K562 (cell line): ENCODE results near the gene PSMD7. TPM values are rescaled to one million over a fixed set of nuclear protein-coding genes. Genes with fewer than 3 reads are reported as not detected.

Experiments used
- ATAC-seq: fragments of 200-7000 bp; cut with Tn5 transposase; 3 replicates; pipeline ENCODE4 v1.9.1; 2020; ENCODE audit warnings: moderate library complexity
- BruUV-seq: library from RNA; stranded (reverse); fragments of 400-500 nt; replicated peaks from 2 replicates; lab custom pipeline; 2021; lab: Mats Ljungman, UMichigan
- CTCF ChIA-PET: fragments of 300-600 bp; formaldehyde crosslinking; extraction: SDS; loops from one replicate; lab custom pipeline; 2021; ENCODE audit warnings: low intra/inter-chr PET ratio; lab: Yijun Ruan, JAX
- POLR2A ChIA-PET: fragments of 300-600, 350-650 bp; sonication (Branson Sonifier 250); formaldehyde crosslinking; extraction: SDS; loops from one replicate; lab custom pipeline; 2021; ENCODE audit warnings: antibody characterized with exemption, inconsistent platforms; lab: Yijun Ruan, JAX
- DNase-seq, 4 experiments: peaks; one replicate each; pipeline versions ENCODE4 v3.0.0 to v3.0.0-alpha.2; 2011 to 2018; ENCODE audit warnings: low spot score in 3 of 4, mixed read lengths in 3 of 4; ENCODE audit errors: extremely low read depth in 1 of 4
- FAIRE-seq: peaks from 2 replicates; lab custom pipeline; 2011; peaks lifted over from hg19 to GRCh38; lab: Jason Lieb, UNC
- H2AFZ ChIP-seq: 2 replicates; pipeline ENCODE4 v1.6.0; 2011; ENCODE audit warnings: low read depth, low read length, control low read depth, inconsistent platforms
- H3K27ac ChIP-seq: fragments of 200-600 bp; 3 replicates; pipeline ENCODE4 v1.8.0; 2011; ENCODE audit warnings: low read depth, mild to moderate bottlenecking, control low read depth, inconsistent platforms, low read length, moderate library complexity, mixed read lengths; ENCODE audit errors: extremely low read depth
- H3K27me3 ChIP-seq, 2 experiments: fragments of 300-600 bp in 1 of 2; 2 replicates in 1 of 2; 3 replicates in 1 of 2; pipeline versions ENCODE4 v1.6.0 to v1.8.0; 2011; ENCODE audit warnings: inconsistent platforms in 2 of 2, low read length in 2 of 2, mild to moderate bottlenecking in 1 of 2, mixed read lengths in 1 of 2, moderate library complexity in 1 of 2; ENCODE audit not compliant: control insufficient read depth in 2 of 2, insufficient read depth in 2 of 2
- H3K36me3 ChIP-seq: fragments of 300-600 bp; 3 replicates; pipeline ENCODE4 v1.8.0; 2011; ENCODE audit warnings: mild to moderate bottlenecking, low read length, inconsistent platforms; ENCODE audit not compliant: control insufficient read depth, insufficient read depth
- H3K4me1 ChIP-seq, 2 experiments: fragments of 200-600 bp in 1 of 2; replicated peaks in 1 of 2; 2 replicates in 1 of 2; 3 replicates in 1 of 2; pipeline versions ENCODE4 v1.5.1 to v1.8.0; 2011; ENCODE audit warnings: inconsistent platforms in 2 of 2, low read length in 2 of 2, mild to moderate bottlenecking in 1 of 2, mixed read lengths in 1 of 2, moderate library complexity in 1 of 2; ENCODE audit not compliant: control insufficient read depth in 2 of 2, insufficient read depth in 2 of 2
- H3K4me2 ChIP-seq: 2 replicates; pipeline ENCODE4 v1.6.1; 2011; ENCODE audit warnings: low read length, control low read depth, inconsistent platforms, mixed read lengths; ENCODE audit not compliant: insufficient read depth
- H3K4me3 ChIP-seq: fragments of 200-600 bp; sonication (generic), shearing (Covaris generic); 2 replicates; pipeline ENCODE4 v1.5.1; 2016; ENCODE audit warnings: control low read depth, inconsistent platforms
- H3K79me2 ChIP-seq: fragments of 200-600 bp; 3 replicates; pipeline ENCODE4 v1.8.0; 2011; ENCODE audit warnings: low read length, inconsistent platforms; ENCODE audit not compliant: control insufficient read depth, insufficient read depth
- H3K9ac ChIP-seq, 2 experiments: 2 replicates each; pipeline versions ENCODE4 v1.6.0 to v1.6.1; 2011; ENCODE audit warnings: low read depth in 2 of 2, low read length in 2 of 2, control low read depth in 1 of 2, inconsistent platforms in 1 of 2, mild to moderate bottlenecking in 1 of 2, mixed read lengths in 1 of 2; ENCODE audit not compliant: insufficient read depth in 1 of 2
- H3K9me1 ChIP-seq: one replicate; pipeline ENCODE4 v1.6.0; 2011; ENCODE audit warnings: inconsistent platforms, mild to moderate bottlenecking, low read length, moderate library complexity; ENCODE audit not compliant: control insufficient read depth, insufficient read depth
- H3K9me3 ChIP-seq: replicated peaks from 2 replicates; pipeline ENCODE4 v1.5.1; 2011; ENCODE audit warnings: low read depth, low read length, inconsistent platforms; ENCODE audit not compliant: control insufficient read depth, insufficient read depth
- H4K20me1 ChIP-seq: replicated peaks from 2 replicates; pipeline ENCODE4 v1.6.1; 2011; ENCODE audit warnings: low read length, inconsistent platforms, mixed read lengths; ENCODE audit not compliant: control insufficient read depth, insufficient read depth
- CBX2 ChIP-seq: fragments of 200-600 bp; sonication (generic); IDR thresholded peaks from one replicate; pipeline ENCODE4 v1.6.1; 2012; ENCODE audit warnings: mild to moderate bottlenecking, low read length, inconsistent platforms; ENCODE audit not compliant: insufficient read depth, poor library complexity, severe bottlenecking
- CLOCK ChIP-seq: fragments of 250-450 bp; sonication (Bioruptor Pico); IDR thresholded peaks from 2 replicates; pipeline ENCODE4 v1.4.0; 2020; ENCODE audit warnings: mild to moderate bottlenecking, moderate library complexity, borderline replicate concordance
- DNMT1 ChIP-seq: fragments of 450-650 bp; IDR thresholded peaks from 2 replicates; pipeline ENCODE4 v1.6.1; 2016; ENCODE audit warnings: antibody characterized with exemption, mild to moderate bottlenecking
- HMBOX1 ChIP-seq: sonication (generic); IDR thresholded peaks from 2 replicates; pipeline ENCODE4 v1.6.1; 2016
- NFYB ChIP-seq: IDR thresholded peaks from 2 replicates; pipeline ENCODE4 v1.6.1; 2011; ENCODE audit warnings: mild to moderate bottlenecking, moderate library complexity; ENCODE audit not compliant: insufficient read length; ENCODE audit errors: extremely low read depth
- RB1 ChIP-seq: fragments of 450-650 bp; IDR thresholded peaks from 2 replicates; pipeline ENCODE4 v1.6.1; 2017; ENCODE audit warnings: low read depth, mild to moderate bottlenecking
- RFX1 ChIP-seq: fragments of 450-650 bp; IDR thresholded peaks from 2 replicates; pipeline ENCODE4 v1.6.1; 2016; ENCODE audit warnings: mild to moderate bottlenecking, moderate library complexity
- ZFX ChIP-seq: sonication (generic); formaldehyde crosslinking; IDR thresholded peaks from 2 replicates; pipeline ENCODE4 v1.8.0; 2022; ENCODE audit warnings: mild to moderate bottlenecking, missing genetic modification reagents, moderate library complexity
- ZNF41 ChIP-seq: fragments of 250-450 bp; sonication (Bioruptor Pico); conservative IDR thresholded peaks from 2 replicates; pipeline ENCODE4 v1.4.0; 2020; ENCODE audit warnings: mild to moderate bottlenecking
- WGBS: fragments of 100-300 bp; shearing (Covaris generic); methylation state at CpG from one replicate; pipeline ENCODE4 v1.1.6; 2016; ENCODE audit warnings: low coverage, mixed read lengths; ENCODE audit not compliant: insufficient coverage; ENCODE audit errors: missing lambda C conversion rate; 5-methylcytosine and 5-hydroxymethylcytosine counted together
- in situ Hi-C: fragments of 300-500 bp; cut with MboI; formaldehyde crosslinking; loops from 4 replicates; pipeline ENCODE4 v1.15.0; 2018; ENCODE audit warnings: inconsistent platforms, mixed read lengths
- intact Hi-C: fragments of 100-400 bp; cut with micrococcal nuclease; formaldehyde crosslinking; loops from 2 replicates; pipeline ENCODE4 v1.14.2; 2022
- polyA plus RNA-seq, 8 experiments: library from polyadenylated mRNA; depleted of rRNA in 4 of 8; stranded (reverse) in 5 of 8; unstranded in 3 of 8; fragments of >200 nt; fragmentation: Nextera tagmentation in 2 of 8; fragmentation: Illumina TruSeq in 1 of 8; extraction: Ambion mirVana in 2 of 8; extraction: Trizol in 1 of 8; gene quantifications; 2 replicates each; pipeline versions ENCODE4 v1.2.1 to v1.2.3, GENCODE V29; 2011 to 2014; ENCODE audit warnings: inconsistent platforms in 1 of 8, missing spikeins in 1 of 8
- total RNA-seq, 7 experiments: library from RNA; depleted of rRNA in 6 of 7; stranded (reverse); fragments of >200 nt in 6 of 7; fragmentation: Illumina TruSeq in 2 of 7; extraction: Trizol in 2 of 7; gene quantifications; 2 replicates each; pipeline versions ENCODE4 v1.2.1 to v1.2.3, GENCODE V29; 2011 to 2021; ENCODE audit warnings: low replicate concordance in 1 of 7

Gene PSMD7
- total and polyA plus RNA-seq, 9 of the 15 experiments (the other 6 are each of a cell fraction or from before 2014, with no cell fraction given), result 100 to 226 (median 156) TPM

GRCh38 chr16:74271872-74272271 is 24.7 kb upstream of the PSMD7 start:
- ATAC-seq, result no peak
- 3% methylated on average over 2 of the region's 2 CpGs for WGBS

More at GRCh38 chr16:74271872-74272271, 24.7 kb upstream of the PSMD7 start:
- Histone ChIP-seq H3K79me2 (no peaks in the 10 kb centered on the region), H3K9me3 (no peaks in the 10 kb centered on the region), H3K27ac (no peak overlapping the region), H4K20me1 (no peaks in the 10 kb centered on the region), H3K4me3 (no peak overlapping the region), H3K9me1 (no peaks in the 10 kb centered on the region), H3K27me3 (peaks cover 9 to 17% of the 10 kb centered on the region in 2 experiments), H3K4me1 (no peaks in the 10 kb centered on the region), H3K36me3 (no peaks in the 10 kb centered on the region), H2AFZ (no peak overlapping the region), H3K9ac (no peak overlapping the region), H3K4me2 (no peak overlapping the region)
- FAIRE-seq, result no peak
- intact Hi-C loops (loop anchor here (10.0 kb wide), 1 partner anchor 557 kb away; no protein-coding TSS in a partner anchor), in situ Hi-C loops (no loop called here)
- CTCF ChIA-PET, result no interaction called here
- POLR2A ChIA-PET, result no interaction called here
- TF ChIP-seq RB1, result no peak
- no peak for TF ChIP-seq CLOCK (CRISPR knock-in tag)
- no peak for TF ChIP-seq CBX2
- TF ChIP-seq HMBOX1, result no peak
- TF ChIP-seq DNMT1, result no peak
- no peak for TF ChIP-seq ZNF41 (CRISPR knock-in tag)
- TF ChIP-seq RFX1, result peak; percentile 47
- TF ChIP-seq ZFX, result no peak
- TF ChIP-seq NFYB, result no peak
- BruUV-seq, result no TSS peak
- no peak for DNase-seq
